SK-N-SH treated with all-trans-retinoic acid at 6 μM for 48 hours (cell line): ENCODE data around the gene AFAP1.

ENCODE experiments used
- ATAC-seq: fragments of 200-7000 bp; cut with Tn5 transposase; 3 replicates; pipeline ENCODE4 v1.9.1; 2020; ENCODE audit warnings: mild to moderate bottlenecking, moderate library complexity
- ARNTL ChIP-seq: fragments of 450-650 bp; formaldehyde crosslinking; IDR thresholded peaks from 2 replicates; pipeline ENCODE4 v1.5.0; 2020; ENCODE audit warnings: low read depth, mild to moderate bottlenecking, moderate library complexity, borderline replicate concordance
- BACH2 ChIP-seq: fragments of 250-450 bp; sonication (Bioruptor Pico); IDR thresholded peaks from 2 replicates; pipeline ENCODE4 v1.9.0; 2021; ENCODE audit warnings: mild to moderate bottlenecking, borderline replicate concordance
- CSDC2 ChIP-seq: fragments of 250-450 bp; sonication (Bioruptor Pico); IDR thresholded peaks from 2 replicates; pipeline ENCODE4 v1.5.0; 2020; ENCODE audit warnings: mild to moderate bottlenecking, moderate library complexity
- ESRRG ChIP-seq: fragments of 250-450 bp; sonication (Bioruptor Pico); IDR thresholded peaks from 2 replicates; pipeline ENCODE4 v1.6.1; 2021; ENCODE audit warnings: mild to moderate bottlenecking
- GLIS3 ChIP-seq: fragments of 250-450 bp; sonication (Bioruptor Pico); IDR thresholded peaks from 2 replicates; pipeline ENCODE4 v1.5.0; 2020; ENCODE audit warnings: mild to moderate bottlenecking, moderate library complexity
- ISL1 ChIP-seq: fragments of 250-450 bp; sonication (Bioruptor Pico); IDR thresholded peaks from 2 replicates; pipeline ENCODE4 v2.1.2; 2022; ENCODE audit warnings: mild to moderate bottlenecking, moderate library complexity
- OSR1 ChIP-seq: fragments of 250-450 bp; sonication (Bioruptor Pico); IDR thresholded peaks from 2 replicates; pipeline ENCODE4 v1.8.0; 2022; ENCODE audit warnings: moderate library complexity, mild to moderate bottlenecking, inconsistent platforms
- PATZ1 ChIP-seq: fragments of 250-450 bp; sonication (Bioruptor Pico); IDR thresholded peaks from 2 replicates; pipeline ENCODE4 v1.8.0; 2020; ENCODE audit warnings: mild to moderate bottlenecking, moderate library complexity, borderline replicate concordance
- RARB ChIP-seq: fragments of 250-450 bp; sonication (Bioruptor Pico); IDR thresholded peaks from 2 replicates; pipeline ENCODE4 v1.8.0; 2021; ENCODE audit warnings: mild to moderate bottlenecking, moderate library complexity
- SNAI2 ChIP-seq: fragments of 250-450 bp; sonication (Bioruptor Pico); IDR thresholded peaks from 2 replicates; pipeline ENCODE4 v1.5.0; 2020; ENCODE audit warnings: mild to moderate bottlenecking, moderate library complexity
- TCF4 ChIP-seq: fragments of 250-450 bp; sonication (Bioruptor Pico); IDR thresholded peaks from 2 replicates; pipeline ENCODE4 v1.8.0; 2021; ENCODE audit warnings: mild to moderate bottlenecking, moderate library complexity, borderline replicate concordance
- TOX ChIP-seq: fragments of 250-450 bp; sonication (Bioruptor Pico); IDR thresholded peaks from 2 replicates; pipeline ENCODE4 v1.8.0; 2021; ENCODE audit warnings: mild to moderate bottlenecking, moderate library complexity, borderline replicate concordance
- ZC3H10 ChIP-seq: fragments of 250-450 bp; sonication (Bioruptor Pico); IDR thresholded peaks from 2 replicates; pipeline ENCODE4 v1.5.1; 2021; ENCODE audit warnings: mild to moderate bottlenecking, moderate library complexity
- ZFP3 ChIP-seq: fragments of 250-450 bp; sonication (Bioruptor Pico); IDR thresholded peaks from 2 replicates; pipeline ENCODE4 v1.5.0; 2020; ENCODE audit warnings: mild to moderate bottlenecking, moderate library complexity
- ZFP30 ChIP-seq: fragments of 450-650 bp; formaldehyde crosslinking; IDR thresholded peaks from 2 replicates; pipeline ENCODE4 v1.5.0; 2022; ENCODE audit warnings: mild to moderate bottlenecking, moderate library complexity
- ZNF565 ChIP-seq: fragments of 450-650 bp; formaldehyde crosslinking; conservative IDR thresholded peaks from 2 replicates; pipeline ENCODE4 v1.5.0; 2020; ENCODE audit warnings: low read depth, mild to moderate bottlenecking, moderate library complexity
- ZNF70 ChIP-seq: fragments of 450-650 bp; formaldehyde crosslinking; IDR thresholded peaks from 2 replicates; pipeline ENCODE4 v1.5.0; 2020; ENCODE audit warnings: mild to moderate bottlenecking, moderate library complexity
- TF ChIP-seq, protein P1 (sequence below): fragments of 250-450 bp; sonication (Bioruptor Pico); IDR thresholded peaks from 2 replicates; pipeline ENCODE4 v1.5.1; 2020; ENCODE audit warnings: low read depth, mild to moderate bottlenecking, moderate library complexity
- TF ChIP-seq, protein P2 (sequence below): fragments of 250-450 bp; sonication (Bioruptor Pico); IDR thresholded peaks from 2 replicates; pipeline ENCODE4 v1.5.0; 2020; ENCODE audit warnings: mild to moderate bottlenecking, moderate library complexity
- TF ChIP-seq, protein P3 (sequence below): fragments of 250-450 bp; sonication (Bioruptor Pico); IDR thresholded peaks from 2 replicates; pipeline ENCODE4 v1.5.1; 2021; ENCODE audit warnings: mild to moderate bottlenecking, moderate library complexity
- TF ChIP-seq, protein P4 (sequence below): fragments of 250-450 bp; sonication (Bioruptor Pico); IDR thresholded peaks from 2 replicates; pipeline ENCODE4 v1.8.0; 2021; ENCODE audit warnings: low read depth, mild to moderate bottlenecking, moderate library complexity, borderline replicate concordance

AFAP1 gene

GRCh38 chr4:7949759-7950158, 10.1 kb upstream of the AFAP1 start (continued):
- TF ChIP-seq, protein P1, sequence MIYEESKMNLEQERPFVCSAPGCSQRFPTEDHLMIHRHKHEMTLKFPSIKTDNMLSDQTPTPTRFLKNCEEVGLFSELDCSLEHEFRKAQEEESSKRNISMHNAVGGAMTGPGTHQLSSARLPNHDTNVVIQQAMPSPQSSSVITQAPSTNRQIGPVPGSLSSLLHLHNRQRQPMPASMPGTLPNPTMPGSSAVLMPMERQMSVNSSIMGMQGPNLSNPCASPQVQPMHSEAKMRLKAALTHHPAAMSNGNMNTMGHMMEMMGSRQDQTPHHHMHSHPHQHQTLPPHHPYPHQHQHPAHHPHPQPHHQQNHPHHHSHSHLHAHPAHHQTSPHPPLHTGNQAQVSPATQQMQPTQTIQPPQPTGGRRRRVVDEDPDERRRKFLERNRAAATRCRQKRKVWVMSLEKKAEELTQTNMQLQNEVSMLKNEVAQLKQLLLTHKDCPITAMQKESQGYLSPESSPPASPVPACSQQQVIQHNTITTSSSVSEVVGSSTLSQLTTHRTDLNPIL, result no peak
- TF ChIP-seq ZNF70 (CRISPR knock-in tag) (no peak), GLIS3 (CRISPR knock-in tag) (no peak), OSR1 (no peak), ESRRG (CRISPR knock-in tag) (no peak), TCF4 (CRISPR knock-in tag) (no peak)

DNA sequence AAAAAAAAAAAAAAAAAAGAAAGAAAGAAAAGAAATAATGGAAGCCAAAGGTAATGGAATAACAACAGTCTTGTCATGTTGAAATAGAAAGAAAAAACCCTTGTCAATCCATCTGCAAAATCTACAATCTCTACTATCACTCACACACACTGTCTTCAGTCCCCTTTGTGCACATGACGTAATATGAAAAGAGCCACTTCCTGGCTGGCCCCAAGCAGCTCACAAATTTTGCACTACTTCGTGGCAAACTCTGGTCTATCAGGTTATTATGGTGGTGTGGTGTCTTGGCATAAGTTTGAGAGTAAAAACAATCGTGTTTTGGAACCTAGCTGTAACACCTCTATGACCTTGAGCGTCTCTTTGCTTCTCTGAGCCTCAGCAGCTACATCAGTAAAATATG, 8.3 kb upstream of the AFAP1 start:
- TF ChIP-seq OSR1 (no peak), BACH2 (CRISPR knock-in tag) (no peak), TOX (no peak), RARB (CRISPR knock-in tag) (no peak)
- no peak for ATAC-seq

DNA sequence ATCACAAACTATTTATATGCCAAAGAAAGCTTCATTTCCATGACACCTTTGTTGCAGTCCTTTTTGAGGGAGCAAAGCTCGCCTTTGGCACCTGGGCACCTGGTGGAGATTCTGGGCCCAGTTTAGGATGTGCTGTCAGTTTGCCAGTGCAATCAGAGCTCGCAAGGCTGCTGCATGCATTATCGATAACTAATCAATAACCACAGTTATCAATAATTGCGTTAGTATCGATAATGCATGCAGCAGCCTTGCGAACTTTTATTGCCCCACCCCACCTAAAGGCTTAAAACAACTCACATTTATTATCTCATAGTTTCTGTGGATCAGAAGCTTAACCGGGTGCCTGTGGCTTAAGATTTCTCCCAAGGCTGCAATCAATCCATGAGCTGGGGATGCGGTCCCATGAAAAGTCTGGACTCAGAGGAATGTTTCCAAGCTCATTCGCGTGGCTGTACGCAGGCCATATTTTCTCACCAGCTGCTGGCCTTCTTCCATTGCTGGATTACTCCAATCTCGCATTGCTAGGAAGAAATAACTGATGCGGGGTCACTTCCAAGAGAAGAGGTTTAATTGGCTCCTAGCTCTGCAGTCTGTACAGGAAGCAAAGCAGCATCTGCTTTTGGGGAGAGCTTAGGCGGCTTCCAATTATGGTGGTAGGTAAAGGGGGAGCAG, 6.2 kb upstream of the AFAP1 start:
- no peak for ATAC-seq
- TF ChIP-seq, protein P2, sequence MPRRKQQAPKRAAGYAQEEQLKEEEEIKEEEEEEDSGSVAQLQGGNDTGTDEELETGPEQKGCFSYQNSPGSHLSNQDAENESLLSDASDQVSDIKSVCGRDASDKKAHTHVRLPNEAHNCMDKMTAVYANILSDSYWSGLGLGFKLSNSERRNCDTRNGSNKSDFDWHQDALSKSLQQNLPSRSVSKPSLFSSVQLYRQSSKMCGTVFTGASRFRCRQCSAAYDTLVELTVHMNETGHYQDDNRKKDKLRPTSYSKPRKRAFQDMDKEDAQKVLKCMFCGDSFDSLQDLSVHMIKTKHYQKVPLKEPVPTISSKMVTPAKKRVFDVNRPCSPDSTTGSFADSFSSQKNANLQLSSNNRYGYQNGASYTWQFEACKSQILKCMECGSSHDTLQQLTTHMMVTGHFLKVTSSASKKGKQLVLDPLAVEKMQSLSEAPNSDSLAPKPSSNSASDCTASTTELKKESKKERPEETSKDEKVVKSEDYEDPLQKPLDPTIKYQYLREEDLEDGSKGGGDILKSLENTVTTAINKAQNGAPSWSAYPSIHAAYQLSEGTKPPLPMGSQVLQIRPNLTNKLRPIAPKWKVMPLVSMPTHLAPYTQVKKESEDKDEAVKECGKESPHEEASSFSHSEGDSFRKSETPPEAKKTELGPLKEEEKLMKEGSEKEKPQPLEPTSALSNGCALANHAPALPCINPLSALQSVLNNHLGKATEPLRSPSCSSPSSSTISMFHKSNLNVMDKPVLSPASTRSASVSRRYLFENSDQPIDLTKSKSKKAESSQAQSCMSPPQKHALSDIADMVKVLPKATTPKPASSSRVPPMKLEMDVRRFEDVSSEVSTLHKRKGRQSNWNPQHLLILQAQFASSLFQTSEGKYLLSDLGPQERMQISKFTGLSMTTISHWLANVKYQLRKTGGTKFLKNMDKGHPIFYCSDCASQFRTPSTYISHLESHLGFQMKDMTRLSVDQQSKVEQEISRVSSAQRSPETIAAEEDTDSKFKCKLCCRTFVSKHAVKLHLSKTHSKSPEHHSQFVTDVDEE, result no peak
- TF ChIP-seq ISL1 (CRISPR knock-in tag) (no peak), SNAI2 (CRISPR knock-in tag) (no peak), OSR1 (no peak), ZFP3 (CRISPR knock-in tag) (no peak), GLIS3 (CRISPR knock-in tag) (no peak), BACH2 (CRISPR knock-in tag) (no peak), ESRRG (CRISPR knock-in tag) (no peak), ZC3H10 (CRISPR knock-in tag) (no peak), ZFP30 (CRISPR knock-in tag) (no peak), TCF4 (CRISPR knock-in tag) (no peak), CSDC2 (CRISPR knock-in tag) (no peak), TOX (no peak), ZNF565 (CRISPR knock-in tag) (no peak), ARNTL (no peak), RARB (CRISPR knock-in tag) (no peak)
- TF ChIP-seq, protein P3, sequence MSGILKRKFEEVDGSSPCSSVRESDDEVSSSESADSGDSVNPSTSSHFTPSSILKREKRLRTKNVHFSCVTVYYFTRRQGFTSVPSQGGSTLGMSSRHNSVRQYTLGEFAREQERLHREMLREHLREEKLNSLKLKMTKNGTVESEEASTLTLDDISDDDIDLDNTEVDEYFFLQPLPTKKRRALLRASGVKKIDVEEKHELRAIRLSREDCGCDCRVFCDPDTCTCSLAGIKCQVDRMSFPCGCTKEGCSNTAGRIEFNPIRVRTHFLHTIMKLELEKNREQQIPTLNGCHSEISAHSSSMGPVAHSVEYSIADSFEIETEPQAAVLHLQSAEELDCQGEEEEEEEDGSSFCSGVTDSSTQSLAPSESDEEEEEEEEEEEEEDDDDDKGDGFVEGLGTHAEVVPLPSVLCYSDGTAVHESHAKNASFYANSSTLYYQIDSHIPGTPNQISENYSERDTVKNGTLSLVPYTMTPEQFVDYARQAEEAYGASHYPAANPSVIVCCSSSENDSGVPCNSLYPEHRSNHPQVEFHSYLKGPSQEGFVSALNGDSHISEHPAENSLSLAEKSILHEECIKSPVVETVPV (CRISPR knock-in tag), result no peak
- TF ChIP-seq, protein P1, result no peak
- TF ChIP-seq, all 23 proteins: peak for 0

GRCh38 chr4:7944599-7945220, 5.0 kb upstream of the AFAP1 start:
- no peak for TF ChIP-seq ZFP3 (CRISPR knock-in tag)
- TF ChIP-seq, protein P2, result no peak
- no peak for TF ChIP-seq ZC3H10 (CRISPR knock-in tag)
- TF ChIP-seq GLIS3 (CRISPR knock-in tag), result no peak
- TF ChIP-seq, protein P4, sequence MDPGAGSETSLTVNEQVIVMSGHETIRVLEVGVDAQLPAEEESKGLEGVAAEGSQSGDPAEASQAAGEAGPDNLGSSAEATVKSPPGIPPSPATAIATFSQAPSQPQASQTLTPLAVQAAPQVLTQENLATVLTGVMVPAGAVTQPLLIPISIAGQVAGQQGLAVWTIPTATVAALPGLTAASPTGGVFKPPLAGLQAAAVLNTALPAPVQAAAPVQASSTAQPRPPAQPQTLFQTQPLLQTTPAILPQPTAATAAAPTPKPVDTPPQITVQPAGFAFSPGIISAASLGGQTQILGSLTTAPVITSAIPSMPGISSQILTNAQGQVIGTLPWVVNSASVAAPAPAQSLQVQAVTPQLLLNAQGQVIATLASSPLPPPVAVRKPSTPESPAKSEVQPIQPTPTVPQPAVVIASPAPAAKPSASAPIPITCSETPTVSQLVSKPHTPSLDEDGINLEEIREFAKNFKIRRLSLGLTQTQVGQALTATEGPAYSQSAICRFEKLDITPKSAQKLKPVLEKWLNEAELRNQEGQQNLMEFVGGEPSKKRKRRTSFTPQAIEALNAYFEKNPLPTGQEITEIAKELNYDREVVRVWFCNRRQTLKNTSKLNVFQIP (CRISPR knock-in tag), result no peak
- TF ChIP-seq ZNF70 (CRISPR knock-in tag), result no peak
- no peak for TF ChIP-seq PATZ1 (CRISPR knock-in tag)
- TF ChIP-seq ESRRG (CRISPR knock-in tag), result no peak
- TF ChIP-seq ZNF565 (CRISPR knock-in tag), result no peak
- no peak for TF ChIP-seq ISL1 (CRISPR knock-in tag)
- TF ChIP-seq CSDC2 (CRISPR knock-in tag), result no peak
- 0 out of 3 replicates have a peak, but pooled peaks have one; percentile 24 for ATAC-seq
